GM12873 (cell line): ENCODE results near the gene MXD1.

ENCODE experiments used
- CTCF ChIP-seq: IDR thresholded peaks from 2 replicates; pipeline ENCODE4 v1.5.1; 2012; ENCODE audit warnings: low read depth, mild to moderate bottlenecking, moderate library complexity, low read length, control low read depth; ENCODE audit not compliant: insufficient read depth; ENCODE audit errors: missing control alignments

MXD1 gene

GRCh38 chr2:69935011-69935410 lies 20.1 kb downstream of the MXD1 start:
- no peak for TF ChIP-seq CTCF

- TF ChIP-seq CTCF = no peak
Measured at GRCh38 chr2:69936906-69937305, 22.0 kb downstream of the MXD1 start.

GRCh38 chr2:69937968-69938367 lies 23.1 kb downstream of the MXD1 start:
- TF ChIP-seq CTCF = no peak

- no peak for TF ChIP-seq CTCF
Measured at GRCh38 chr2:69939722-69940121, 24.8 kb downstream of the MXD1 start.

- no peak for TF ChIP-seq CTCF
Measured at GRCh38 chr2:69940691-69941090, 25.8 kb downstream of the MXD1 start.

GRCh38 chr2:69943000-69943842 lies 28.3 kb downstream of the MXD1 start:
- TF ChIP-seq CTCF = no peak

GRCh38 chr2:69943843-69944525 lies 29.1 kb downstream of the MXD1 start:
- no peak for TF ChIP-seq CTCF
